ENCODE measurements around the gene CLDN1.

Gene CLDN1

GRCh38 chr3:190330936-190331734, 8.9 kb upstream of the CLDN1 start:
- DNase-seq (ENCODE audit: low read depth), result no peak

- no peak for DNase-seq (ENCODE audit: low read depth)
These were observed 4.7 kb upstream of the CLDN1 start for GRCh38 chr3:190326930-190327329.

GRCh38 chr3:190326361-190326760, 4.1 kb upstream of the CLDN1 start:
- no peak for DNase-seq (ENCODE audit: low read depth)

GRCh38 chr3:190325923-190326322, 3.7 kb upstream of the CLDN1 start:
- DNase-seq (ENCODE audit: low read depth), result no peak

- no peak for DNase-seq (ENCODE audit: low read depth)
These were observed 990 bp upstream of the CLDN1 start for GRCh38 chr3:190323246-190323626.

GRCh38 chr3:190322604-190323245, 479 bp upstream of the CLDN1 start:
- DNase-seq (ENCODE audit: low read depth), result no peak

GRCh38 chr3:190320594-190321362, 1.5 kb downstream of the CLDN1 start:
- DNase-seq (ENCODE audit: low read depth), result no peak

GRCh38 chr3:190319660-190320059, 2.6 kb downstream of the CLDN1 start:
- no peak for DNase-seq (ENCODE audit: low read depth)

GRCh38 chr3:190318666-190319065, 3.6 kb downstream of the CLDN1 start:
- no peak for DNase-seq (ENCODE audit: low read depth)

GRCh38 chr3:190314741-190315140, 7.5 kb downstream of the CLDN1 start:
- no peak for DNase-seq (ENCODE audit: low read depth)

- no peak for DNase-seq (ENCODE audit: low read depth)
These were observed 12.8 kb downstream of the CLDN1 start for GRCh38 chr3:190309414-190309813.

GRCh38 chr3:190308154-190308553, 14.1 kb downstream of the CLDN1 start:
- no peak for DNase-seq (ENCODE audit: low read depth)

GRCh38 chr3:190307164-190307545, 15.1 kb downstream of the CLDN1 start:
- no peak for DNase-seq (ENCODE audit: low read depth)

- DNase-seq (ENCODE audit: low read depth), result no peak
These were observed 15.6 kb downstream of the CLDN1 start for GRCh38 chr3:190306513-190307163.

GRCh38 chr3:190306026-190306425, 16.2 kb downstream of the CLDN1 start:
- DNase-seq (ENCODE audit: low read depth), result no peak

- no peak for DNase-seq (ENCODE audit: low read depth)
These were observed 16.8 kb downstream of the CLDN1 start for GRCh38 chr3:190305406-190305805.

- no peak for DNase-seq (ENCODE audit: low read depth)
These were observed 18.4 kb downstream of the CLDN1 start for GRCh38 chr3:190303884-190304283.

- DNase-seq (ENCODE audit: low read depth), result no peak
These were observed 19.9 kb downstream of the CLDN1 start for GRCh38 chr3:190302212-190302867.

- no peak for DNase-seq (ENCODE audit: low read depth)
These were observed 20.7 kb downstream of the CLDN1 start for GRCh38 chr3:190301591-190301990.

GRCh38 chr3:190299969-190300368, 22.3 kb downstream of the CLDN1 start:
- DNase-seq (ENCODE audit: low read depth), result no peak

- no peak for DNase-seq (ENCODE audit: low read depth)
These were observed 28.2 kb downstream of the CLDN1 start for GRCh38 chr3:190294030-190294429.

- no peak for DNase-seq (ENCODE audit: low read depth)
These were observed 28.6 kb downstream of the CLDN1 start for GRCh38 chr3:190293621-190294020.

All from T-helper 22 cell (primary cell).